HepG2 (cell line): Measurements from ENCODE around the gene B4GALT2. TPM values are rescaled to one million over a fixed set of nuclear protein-coding genes. Genes with fewer than 3 reads are reported as not detected.

Experiments used
- ATF7-NPFF ChIP-seq: sonication (generic); formaldehyde crosslinking; IDR thresholded peaks from 2 replicates; pipeline ENCODE4 v1.8.1; 2023; ENCODE audit warnings: mild to moderate bottlenecking, low read depth, missing genetic modification reagents, moderate library complexity
- CBX2 ChIP-seq, 2 experiments: fragments of 200-600 bp in 1 of 2; sonication (generic); formaldehyde crosslinking in 1 of 2; IDR thresholded peaks; 2 replicates each; pipeline versions ENCODE4 v1.7.0 to v1.8.1; 2018 to 2022; ENCODE audit warnings: low read depth in 2 of 2, low read length in 1 of 2, mild to moderate bottlenecking in 1 of 2, missing genetic modification reagents in 1 of 2
- CSRNP2 ChIP-seq: sonication (generic); formaldehyde crosslinking; conservative IDR thresholded peaks from 2 replicates; pipeline ENCODE4 v1.8.0; 2022; ENCODE audit warnings: low read depth, missing genetic modification reagents
- GATA4 ChIP-seq: sonication (generic); IDR thresholded peaks from 2 replicates; pipeline ENCODE4 v1.6.1; 2016; ENCODE audit warnings: antibody characterized with exemption, low read depth, borderline replicate concordance
- KDM5B ChIP-seq: sonication (generic); formaldehyde crosslinking; IDR thresholded peaks from 2 replicates; pipeline ENCODE4 v1.4.0; 2020; ENCODE audit warnings: missing genetic modification reagents, mild to moderate bottlenecking, borderline replicate concordance
- LCORL ChIP-seq, 2 experiments: fragments of 450-650 bp in 1 of 2; sonication (generic) in 1 of 2; formaldehyde crosslinking in 1 of 2; IDR thresholded peaks; 2 replicates each; pipeline versions ENCODE4 v1.5.0 to v1.6.1; 2017 to 2020; ENCODE audit warnings: antibody characterized with exemption in 1 of 2, missing genetic modification reagents in 1 of 2
- MED13 ChIP-seq: sonication (generic); formaldehyde crosslinking; IDR thresholded peaks from 2 replicates; pipeline ENCODE4 v1.5.0; 2020; ENCODE audit warnings: missing genetic modification reagents
- NCOA2 ChIP-seq: sonication (generic); formaldehyde crosslinking; IDR thresholded peaks from 2 replicates; pipeline ENCODE4 v1.8.0; 2022; ENCODE audit warnings: inconsistent platforms
- PRMT3 ChIP-seq: sonication (generic); formaldehyde crosslinking; IDR thresholded peaks from 2 replicates; pipeline ENCODE4 v1.8.1; 2022; ENCODE audit warnings: low read depth, mild to moderate bottlenecking, moderate library complexity, missing genetic modification reagents, borderline replicate concordance
- RBM39 ChIP-seq: fragments of 200-400 bp; formaldehyde crosslinking; IDR thresholded peaks from one replicate; pipeline ENCODE4 v1.6.1; 2018; ENCODE audit warnings: antibody characterized with exemption, mild to moderate bottlenecking, low read depth, low read length; ENCODE audit not compliant: poor library complexity, severe bottlenecking
- SP2 ChIP-seq: sonication (generic); formaldehyde crosslinking; IDR thresholded peaks from 2 replicates; pipeline ENCODE4 v1.5.1; 2020; ENCODE audit warnings: mild to moderate bottlenecking, missing genetic modification reagents
- SP4 ChIP-seq: sonication (generic); formaldehyde crosslinking; IDR thresholded peaks from 2 replicates; pipeline ENCODE4 v1.8.1; 2023; ENCODE audit warnings: mild to moderate bottlenecking, missing genetic modification reagents
- STAT5B ChIP-seq: sonication (generic); formaldehyde crosslinking; IDR thresholded peaks from 2 replicates; pipeline ENCODE4 v1.4.0; 2020; ENCODE audit warnings: missing genetic modification reagents
- TRIM22 ChIP-seq: fragments of 450-650 bp; IDR thresholded peaks from 2 replicates; pipeline ENCODE4 v1.6.1; 2017
- ZMYM4 ChIP-seq: sonication (generic); formaldehyde crosslinking; IDR thresholded peaks from 2 replicates; pipeline ENCODE4 v1.8.1; 2023; ENCODE audit warnings: mild to moderate bottlenecking, missing genetic modification reagents
- ZNF224 ChIP-seq: sonication (generic); formaldehyde crosslinking; IDR thresholded peaks from 2 replicates; pipeline ENCODE4 v1.5.0; 2020; ENCODE audit warnings: mild to moderate bottlenecking, missing genetic modification reagents
- ZNF329 ChIP-seq: sonication (generic); formaldehyde crosslinking; IDR thresholded peaks from 2 replicates; pipeline ENCODE4 v1.9.0; 2021; ENCODE audit warnings: low read depth, mild to moderate bottlenecking, missing genetic modification reagents
- ZNF382 ChIP-seq: sonication (generic); formaldehyde crosslinking; IDR thresholded peaks from 2 replicates; pipeline ENCODE4 v1.5.0; 2020; ENCODE audit warnings: missing genetic modification reagents, mild to moderate bottlenecking, borderline replicate concordance
- ZNF501 ChIP-seq: sonication (generic); formaldehyde crosslinking; IDR thresholded peaks from 2 replicates; pipeline ENCODE4 v1.5.1; 2020; ENCODE audit warnings: mild to moderate bottlenecking, moderate library complexity, missing genetic modification reagents
- ZNF530 ChIP-seq: sonication (generic); formaldehyde crosslinking; IDR thresholded peaks from 2 replicates; pipeline ENCODE4 v1.5.0; 2020; ENCODE audit warnings: low read depth, mild to moderate bottlenecking, missing genetic modification reagents
- ZNF567 ChIP-seq: sonication (generic); formaldehyde crosslinking; IDR thresholded peaks from 2 replicates; pipeline ENCODE4 v1.8.1; 2023; ENCODE audit warnings: mild to moderate bottlenecking, missing genetic modification reagents, borderline replicate concordance
- ZNF576 ChIP-seq: sonication (generic); formaldehyde crosslinking; IDR thresholded peaks from 2 replicates; pipeline ENCODE4 v1.4.0; 2020; ENCODE audit warnings: mild to moderate bottlenecking, missing genetic modification reagents
- ZNF607 ChIP-seq: sonication (generic); formaldehyde crosslinking; IDR thresholded peaks from 2 replicates; pipeline ENCODE4 v1.5.1; 2020; ENCODE audit warnings: missing genetic modification reagents, mild to moderate bottlenecking, borderline replicate concordance
- ZNF746 ChIP-seq: sonication (generic); formaldehyde crosslinking; IDR thresholded peaks from 2 replicates; pipeline ENCODE4 v1.8.0; 2022; ENCODE audit warnings: mild to moderate bottlenecking, missing genetic modification reagents
- polyA plus RNA-seq, 8 experiments: library from polyadenylated mRNA; depleted of rRNA in 3 of 8; stranded (reverse) in 7 of 8; unstranded in 1 of 8; fragments of >200 nt; fragmentation: Illumina TruSeq in 4 of 8; extraction: Trizol in 4 of 8; gene quantifications; 2 replicates each; pipeline versions ENCODE4 v1.2.1 to v1.2.3, GENCODE V29; 2011 to 2016; ENCODE audit warnings: low read depth in 4 of 8, missing spikeins in 1 of 8, mixed read lengths in 1 of 8; ENCODE audit not compliant: insufficient read depth in 1 of 8
- total RNA-seq, 5 experiments: library from RNA; depleted of rRNA; stranded (reverse); fragments of >200 nt; fragmentation: Illumina TruSeq; extraction: Trizol; gene quantifications; 2 replicates each; pipeline ENCODE4 v1.2.3, GENCODE V29; 2016; ENCODE audit warnings: low read depth in 1 of 5

The B4GALT2 gene
- total and polyA plus RNA-seq, 2 of the 13 experiments (the other 11 are each of a cell fraction or from before 2014, with no cell fraction given): 41.9 to 78.0 TPM

GRCh38 chr1:43946236-43947060, 32.6 kb upstream of the B4GALT2 start, which contains the start of gene IPO13 (continued):
- TF ChIP-seq KDM5B (peak; percentile 94; the same call in 1 of the 2 replicates), GATA4 (peak; percentile 64; the same call in 1 of the 2 replicates), PRMT3 (CRISPR knock-in tag) (no peak), SP2 (CRISPR knock-in tag) (peak; percentile 45), NCOA2 (CRISPR knock-in tag) (peak; percentile 49; the same call in 1 of the 2 replicates), ZNF501 (peak; percentile 98), CBX2 (IDR thresholded peaks at IDR 0.05; ENCODE audit: low read depth, low read length) (no peak), CBX2 (CRISPR knock-in tag; IDR thresholded peaks at IDR 0.05; ENCODE audit: low read depth) (no peak), ZMYM4 (no peak; the same call in 1 of the 2 replicates), MED13 (CRISPR knock-in tag) (peak; percentile 81; the same call in 1 of the 2 replicates), ZNF382 (CRISPR knock-in tag) (no peak), ZNF746 (CRISPR knock-in tag) (no peak; the same call in none of the 2 replicates), SP4 (CRISPR knock-in tag) (peak; percentile 89), ZNF329 (CRISPR knock-in tag) (peak; percentile 60; the same call in 1 of the 2 replicates), ZNF607 (CRISPR knock-in tag) (peak; percentile 83), ATF7-NPFF (peak; percentile 93), ZNF567 (peak; percentile 99), ZNF224 (CRISPR knock-in tag) (no peak; the same call in 1 of the 2 replicates), ZNF530 (CRISPR knock-in tag) (no peak), CSRNP2 (CRISPR knock-in tag) (no peak), STAT5B (CRISPR knock-in tag) (0 out of 2 replicates have a peak, but pooled peaks have one; percentile 33), TRIM22 (no peak), LCORL (IDR thresholded peaks at IDR 0.05) (no peak; the same call in 1 of the 2 replicates), LCORL (CRISPR knock-in tag; IDR thresholded peaks at IDR 0.05) (peak; percentile 83), ZNF576 (CRISPR knock-in tag) (no peak), RBM39 (peak; percentile 74)
